Heart right ventricle (tissue), 16 donors: Measurements from ENCODE around the gene IMPACT. TPM values are rescaled to one million over a fixed set of nuclear protein-coding genes. Genes with fewer than 3 reads are reported as not detected.

ENCODE experiments used
- ATAC-seq, 8 donors: fragments of 200-7000 bp; cut with Tn5 transposase; one replicate each; pipeline ENCODE4 v1.9.1; 2020; ENCODE audit warnings: mild to moderate bottlenecking in 8 of 8, moderate library complexity in 8 of 8, moderate number of reproducible peaks in 1 of 8
- DNase-seq, 2 donors: peaks; one replicate each; pipeline ENCODE4 v3.0.0-alpha.2; 2020
- H3K27ac ChIP-seq, 10 donors: fragments of 200-600 bp; sonication (generic) in 2 of 10; one replicate each; pipeline versions ENCODE4 v1.5.0 to v1.8.0; 2020 to 2022; ENCODE audit warnings: mild to moderate bottlenecking in 3 of 10
- H3K27me3 ChIP-seq, 7 donors: fragments of 200-600 bp; one replicate each; pipeline ENCODE4 v1.8.0; 2021 to 2022; ENCODE audit warnings: mild to moderate bottlenecking in 2 of 7
- H3K36me3 ChIP-seq, 9 donors: fragments of 200-600 bp; sonication (generic) in 1 of 9; one replicate each; pipeline versions ENCODE4 v1.5.0 to v1.8.0; 2020 to 2022; ENCODE audit warnings: mild to moderate bottlenecking in 2 of 9
- H3K4me1 ChIP-seq, 9 donors: fragments of 200-600 bp; sonication (generic) in 1 of 9; one replicate each; pipeline versions ENCODE4 v1.5.0 to v1.8.0; 2020 to 2022; ENCODE audit warnings: mild to moderate bottlenecking in 4 of 9
- H3K4me3 ChIP-seq, 10 donors: fragments of 200-600 bp; sonication (generic) in 2 of 10; one replicate each; pipeline versions ENCODE4 v1.5.0 to v1.8.0; 2020 to 2022; ENCODE audit warnings: mild to moderate bottlenecking in 7 of 10, moderate library complexity in 2 of 10
- H3K9me3 ChIP-seq, 11 donors: fragments of 200-600 bp in 10 of 11; sonication (generic) in 2 of 11; one replicate each; pipeline versions ENCODE4 v1.5.0 to v1.8.0; 2013 to 2022; ENCODE audit warnings: mild to moderate bottlenecking in 2 of 11, control low read depth in 1 of 11, moderate library complexity in 1 of 11
- WGBS, 2 donors: extraction: QIAGEN DNeasy Blood & Tissue Kit; methylation state at CpG; one replicate each; pipeline ENCODE4 v1.1.7; 2013; ENCODE audit warnings: inconsistent platforms in 1 of 2; 5-methylcytosine and 5-hydroxymethylcytosine counted together
- intact Hi-C, 10 donors: fragments of 100-400 bp; cut with DNase I; formaldehyde crosslinking; loops; one replicate each; pipeline versions ENCODE4 v1.11.1 to v1.14.2; 2022
- polyA plus RNA-seq, 2 donors: library from polyadenylated mRNA; stranded (reverse); fragments of 200-250 nt; gene quantifications; one replicate each; pipeline ENCODE4 v1.2.3, GENCODE V29; 2013
- total RNA-seq, 10 donors: library from RNA; stranded (reverse); fragmentation: NEBNext Ultra II Directional in 3 of 10; extraction: Animal tissue kit (Norgen Biotek cat#: 25700) in 3 of 10; gene quantifications; one replicate each; pipeline versions ENCODE4 v1.2.1 to v1.2.4, GENCODE V29; 2021 to 2023
- TF ChIP-seq, protein P1 (sequence below), 9 donors: fragments of 200-600 bp; sonication (generic) in 2 of 9; IDR thresholded peaks; one replicate each; pipeline versions ENCODE4 v1.5.0 to v1.8.0; 2021 to 2022; ENCODE audit warnings: antibody characterized with exemption in 9 of 9, mild to moderate bottlenecking in 5 of 9, moderate library complexity in 1 of 9
- donor health status: Arrhythmogenic right ventricular cardiomyopathy.
- donor health status: ischemic (EF 13 %, LVEDD 7.1; RV severe dilation, severe dysfunction).
- donor health status: healthy with polysubstance abuse.
- donor health status: DM: no; HTN: yes; CAD: no.
- donor health status: DM: no; HTN: no; CAD: no.
- donor health status: ischemic (EF 25% LVEDD 6.9; RV normal size, moderate dysfunction).
- donor health status: ischemic (EF 25% LVEDD 5.7; RV mildly dilated, moderate dysfunction).
- donor health status: healthy.
- donor health status: DM: yes; HTN: yes; CAD: no.
- donor health status: Ischemic cardiomyopathy.
- donor health status: ischemic (EF 35%, LVEDD 5.7; RV mildly dilated, moderate dysfunction).
- donor health status: nonischemic (EF 11% LVEDD 7.7; RV severe dilation, severe dysfunction).
- donor health status: DM: yes; HTN: yes; CAD: no.
- donor health status: PGD.
- donor health status: ischemic (EF 29% LVEDD 5.4; RV normal size, mild dysfunction).
- donor health status: nonischemic (EF 23%, LVEDD 6.1; RV moderate dilation, normal function).

Gene IMPACT
- total and polyA plus RNA-seq, 12 donors, result 4.5 to 33.8 (median 26.0) TPM

DNA sequence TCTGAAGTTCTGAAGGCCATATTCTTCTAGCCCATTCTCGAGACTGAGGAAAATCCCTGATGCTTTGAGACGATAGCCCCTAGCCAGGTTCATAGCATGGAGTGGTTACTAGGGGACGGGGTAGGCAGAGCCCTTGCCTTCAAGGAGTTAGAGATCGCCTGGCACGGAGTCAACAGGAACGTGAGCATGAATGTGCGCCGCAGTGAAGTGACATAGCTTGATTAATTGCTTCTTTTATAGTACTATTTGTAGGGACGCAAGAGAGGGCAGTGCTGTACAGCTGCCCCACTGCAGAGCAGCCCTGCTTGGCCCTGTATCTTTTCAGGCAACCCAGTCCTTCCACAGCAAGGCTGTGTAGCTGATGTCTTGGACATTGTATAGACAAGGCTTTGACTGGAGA is 60.2 kb downstream of the IMPACT start:
- Histone ChIP-seq H3K27me3 (no peaks in the 10 kb centered on the region), H3K4me3 (no peak overlapping the region), H3K4me1 (peaks cover 0 to 8% (median 0%) of the 10 kb centered on the region in 9 donors), H3K9me3 (no peaks in the 10 kb centered on the region), H3K36me3 (no peaks in the 10 kb centered on the region), H3K27ac (no peak overlapping the region)
- DNase-seq, result no peak
- no peak for ATAC-seq
- intact Hi-C loops, result loop anchor here in 9 of 10 donors (1.0 to 10.0 kb wide), 10 partner anchors 62 to 312 kb away; partner anchors contain the start of gene IMPACT (in 1 of the 9)
- TF ChIP-seq, protein P1, sequence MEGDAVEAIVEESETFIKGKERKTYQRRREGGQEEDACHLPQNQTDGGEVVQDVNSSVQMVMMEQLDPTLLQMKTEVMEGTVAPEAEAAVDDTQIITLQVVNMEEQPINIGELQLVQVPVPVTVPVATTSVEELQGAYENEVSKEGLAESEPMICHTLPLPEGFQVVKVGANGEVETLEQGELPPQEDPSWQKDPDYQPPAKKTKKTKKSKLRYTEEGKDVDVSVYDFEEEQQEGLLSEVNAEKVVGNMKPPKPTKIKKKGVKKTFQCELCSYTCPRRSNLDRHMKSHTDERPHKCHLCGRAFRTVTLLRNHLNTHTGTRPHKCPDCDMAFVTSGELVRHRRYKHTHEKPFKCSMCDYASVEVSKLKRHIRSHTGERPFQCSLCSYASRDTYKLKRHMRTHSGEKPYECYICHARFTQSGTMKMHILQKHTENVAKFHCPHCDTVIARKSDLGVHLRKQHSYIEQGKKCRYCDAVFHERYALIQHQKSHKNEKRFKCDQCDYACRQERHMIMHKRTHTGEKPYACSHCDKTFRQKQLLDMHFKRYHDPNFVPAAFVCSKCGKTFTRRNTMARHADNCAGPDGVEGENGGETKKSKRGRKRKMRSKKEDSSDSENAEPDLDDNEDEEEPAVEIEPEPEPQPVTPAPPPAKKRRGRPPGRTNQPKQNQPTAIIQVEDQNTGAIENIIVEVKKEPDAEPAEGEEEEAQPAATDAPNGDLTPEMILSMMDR (IDR thresholded peaks at IDR 0.05), result no peak
- WGBS, 2 donors, result 70 to 74% methylated on average over 9 of the region's 9 CpGs

DNA sequence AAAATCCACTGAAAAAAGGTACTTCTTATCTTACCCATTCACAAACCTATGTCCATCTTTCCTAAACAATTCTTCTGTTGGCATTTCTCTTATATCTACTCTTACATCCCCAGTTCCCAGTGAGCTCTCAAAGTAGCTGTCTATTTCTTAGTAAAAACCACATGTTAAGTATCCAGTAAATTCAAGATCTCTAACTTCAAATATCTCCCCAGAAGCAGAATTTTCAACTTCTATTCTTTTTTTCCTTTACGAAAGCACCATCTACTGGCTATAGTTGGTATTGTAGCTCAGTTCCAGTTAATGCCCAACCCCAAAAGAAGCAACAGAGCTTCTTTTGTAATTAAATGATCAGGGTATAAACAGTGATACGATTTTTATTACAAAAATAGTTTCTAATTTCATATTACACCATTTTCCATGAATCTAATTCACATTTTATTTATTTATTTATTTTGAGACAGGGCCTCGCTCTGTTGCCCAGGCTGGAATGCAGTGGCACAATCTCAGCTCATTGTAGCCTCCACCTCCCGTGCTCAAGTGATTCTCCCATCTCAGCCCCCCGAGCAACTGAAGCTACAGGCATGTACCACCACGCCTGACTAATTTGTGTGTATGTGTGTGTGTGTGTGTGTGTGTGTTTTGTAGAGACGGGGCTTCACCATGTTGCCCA is 62.5 kb downstream of the IMPACT start:
- TF ChIP-seq, protein P1 (IDR thresholded peaks at IDR 0.05), result peak; percentile 62 to 89 (median 82)
- Histone ChIP-seq H3K4me3 (no peak overlapping the region), H3K36me3 (no peaks in the 10 kb centered on the region), H3K4me1 (peaks cover 0 to 8% (median 0%) of the 10 kb centered on the region in 9 donors), H3K27me3 (no peaks in the 10 kb centered on the region), H3K27ac (no peak overlapping the region), H3K9me3 (peaks cover 0 to 3% (median 0%) of the 10 kb centered on the region in 11 donors)
- DNase-seq (no peak), ATAC-seq (peak in 3 of 8 donors; percentile 42 to 65 (median 53))
- intact Hi-C loops, result loop anchor here (1.0 to 10.0 kb wide), 13 partner anchors 64 to 314 kb away; partner anchors contain the start of gene IMPACT (in 1 of the 10)
- 45 to 49% methylated on average over 7 of the region's 7 CpGs for WGBS, 2 donors

DNA sequence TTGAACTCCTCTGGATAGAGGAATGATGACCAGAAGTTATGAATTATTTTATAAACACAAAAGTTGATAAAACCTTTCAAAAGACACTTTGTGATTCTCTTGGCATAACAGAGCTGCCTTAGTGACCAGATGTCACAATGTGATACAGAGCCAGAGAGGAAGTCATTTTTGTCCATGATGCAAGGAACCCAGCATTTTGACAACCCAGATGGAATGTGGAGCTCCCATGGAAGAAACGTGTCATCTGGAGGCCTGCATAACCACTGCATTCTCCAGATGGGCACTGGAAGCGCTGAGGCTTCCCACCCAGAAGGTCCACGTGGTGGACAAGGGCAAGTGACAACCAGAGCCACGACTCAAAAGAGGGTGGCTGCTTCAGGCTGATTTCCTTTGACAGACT is 64.1 kb downstream of the IMPACT start:
- no peak for DNase-seq
- Histone ChIP-seq H3K4me3 (no peak overlapping the region), H3K27ac (no peak overlapping the region), H3K27me3 (no peaks in the 10 kb centered on the region), H3K36me3 (no peaks in the 10 kb centered on the region), H3K4me1 (peaks cover 0 to 8% (median 0%) of the 10 kb centered on the region in 9 donors), H3K9me3 (peaks cover 0 to 3% (median 0%) of the 10 kb centered on the region in 11 donors)
- intact Hi-C loops, result no loop called here
- no peak for ATAC-seq
- TF ChIP-seq, protein P1 (IDR thresholded peaks at IDR 0.05), result no peak
- WGBS, 2 donors, result 33 to 37% methylated on average over 4 of the region's 4 CpGs

DNA sequence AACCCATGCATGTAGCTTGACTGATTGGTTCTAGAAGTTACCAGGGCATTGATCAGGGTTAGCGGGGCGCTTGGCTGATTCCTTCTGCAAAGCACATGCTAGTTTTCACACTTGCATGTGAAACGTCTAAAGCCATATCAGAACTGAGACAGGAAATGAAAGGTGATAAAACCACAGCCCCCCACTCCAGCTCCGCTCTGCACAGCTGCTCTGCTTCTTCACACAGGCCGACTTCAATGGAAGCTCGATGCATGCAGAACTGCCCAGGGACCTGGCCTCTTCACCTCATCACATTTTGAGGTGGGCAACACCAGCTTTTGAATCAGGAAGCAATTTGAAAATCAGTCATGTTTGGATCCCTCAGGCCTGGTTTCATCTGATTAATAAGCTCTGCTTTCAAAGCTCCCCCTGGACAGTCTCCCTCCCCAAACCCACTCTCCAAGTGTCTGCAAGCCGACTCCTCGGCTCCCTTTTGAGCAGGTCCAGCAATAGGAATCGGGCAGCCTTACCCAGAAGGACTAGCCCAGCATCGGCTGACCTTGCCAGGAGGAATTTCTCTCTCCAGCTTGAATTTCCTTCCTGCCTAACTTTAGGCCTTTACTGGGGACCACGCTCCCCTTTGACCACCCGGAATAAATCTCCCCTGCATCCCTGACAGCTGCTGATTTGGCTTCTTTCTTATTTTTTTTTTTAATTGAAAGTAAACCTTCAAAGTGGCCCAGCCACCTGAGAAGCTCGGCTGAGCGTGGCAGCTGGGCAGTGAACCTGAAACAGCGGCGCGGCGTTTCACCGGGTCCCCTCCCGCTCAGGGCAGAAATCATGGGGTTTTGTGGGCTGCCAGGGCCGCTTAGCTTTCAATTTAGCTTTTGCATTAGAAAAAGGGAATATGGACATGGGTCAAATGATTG is 65.7 kb downstream of the IMPACT start:
- intact Hi-C loops, result no loop called here
- peaks cover 0 to 3% (median 0%) of the 10 kb centered on the region in 11 donors for H3K9me3 ChIP-seq
- DNase-seq, result no peak
- no peaks in the 10 kb centered on the region for H3K36me3 ChIP-seq
- no peak for ATAC-seq
- peaks cover 0 to 8% (median 0%) of the 10 kb centered on the region in 9 donors for H3K4me1 ChIP-seq
- H3K27ac ChIP-seq, result no peak overlapping the region
- 74% methylated on average over 21 of the region's 21 CpGs for WGBS, 2 donors
- H3K4me3 ChIP-seq, result no peak overlapping the region
- H3K27me3 ChIP-seq, result no peaks in the 10 kb centered on the region
- TF ChIP-seq, protein P1 (IDR thresholded peaks at IDR 0.05), result no peak
